ENCODE results near the gene GH1.

GH1 gene

DNA sequence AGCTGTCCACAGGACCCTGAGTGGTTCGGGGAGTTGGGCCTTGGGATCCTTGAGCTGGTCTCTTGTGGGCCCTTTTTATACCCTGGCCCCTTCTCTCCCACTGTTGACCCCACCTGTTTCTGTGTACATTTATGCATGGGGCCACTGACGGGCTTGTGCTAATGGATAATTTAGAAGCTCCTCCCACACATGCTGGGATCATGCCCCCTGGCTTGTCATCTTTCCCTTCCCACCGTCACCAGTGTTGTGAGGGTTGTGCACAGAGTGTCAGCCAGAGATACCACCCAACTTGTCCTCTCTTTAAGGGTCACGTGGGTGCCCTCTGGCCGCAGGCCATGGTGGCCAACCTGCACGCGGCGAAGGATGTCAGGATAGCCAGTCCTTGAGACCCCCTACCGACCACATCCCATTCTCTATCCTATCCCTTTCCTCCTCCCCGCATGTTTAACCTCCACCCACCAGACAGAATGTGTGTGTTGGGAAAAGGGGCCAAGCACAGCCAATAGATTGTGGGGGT, at the start of gene GH1:
GH1 (minus strand) TSS at position 51 of the 517 bp plus-strand sequence. CDS start 63 bp downstream, outside the sequence.
- DNase-seq (ENCODE audit: low spot score) = peak; percentile 23

- DNase-seq (ENCODE audit: low spot score) = no peak
Measured at GRCh38 chr17:63967953-63968352, 49.3 kb upstream of the GH1 start.

DNA sequence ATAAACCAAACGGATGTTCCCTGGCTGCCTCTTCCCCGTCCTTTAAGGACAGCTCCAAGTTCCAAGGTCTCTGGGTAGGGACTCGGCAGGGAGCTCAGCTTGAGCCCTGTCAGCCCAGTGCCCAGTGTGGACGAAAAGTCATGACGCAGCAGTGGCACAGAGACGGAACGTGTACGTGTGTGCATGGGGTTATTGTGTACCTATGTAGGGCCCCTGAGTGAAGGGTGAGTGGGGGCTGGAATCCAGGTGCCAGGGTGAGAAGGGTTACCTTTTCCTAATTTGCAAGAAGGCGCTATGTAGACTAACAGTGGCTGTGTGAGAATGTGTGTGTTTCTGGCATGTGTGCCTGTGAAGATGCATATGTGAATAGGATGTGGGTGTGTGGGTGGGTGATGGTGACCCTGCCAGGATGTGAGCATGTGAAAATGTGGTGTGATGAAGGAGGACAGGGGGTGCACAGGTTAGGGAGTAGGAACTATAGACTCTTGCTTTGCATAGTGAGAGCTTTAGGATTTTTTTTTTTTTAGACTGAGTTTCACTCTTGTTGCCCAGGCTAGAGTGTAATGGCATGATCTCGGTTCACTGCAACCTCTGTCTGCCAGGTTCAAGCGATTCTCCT, 48.1 kb upstream of the GH1 start:
- DNase-seq (ENCODE audit: low spot score) = no peak

DNA sequence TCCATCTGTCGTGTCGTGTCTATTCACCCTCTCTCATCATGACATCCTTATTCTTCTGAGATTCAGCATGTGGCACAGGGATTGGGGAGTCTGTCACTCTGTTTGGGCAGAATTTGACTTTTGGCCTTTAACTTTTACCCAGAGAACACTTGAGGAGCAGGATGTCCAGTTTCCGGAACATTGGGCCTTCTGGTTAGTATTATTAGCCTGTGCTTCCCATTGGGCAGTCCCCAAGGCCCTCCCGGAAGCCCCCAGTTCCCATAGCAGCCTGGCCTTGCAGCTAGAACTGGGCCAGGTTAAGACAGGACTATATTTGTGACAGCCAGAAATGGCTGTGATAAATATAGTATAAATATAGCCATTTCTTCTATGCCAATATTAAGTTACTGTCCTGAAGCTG, 44.5 kb upstream of the GH1 start:
- DNase-seq (ENCODE audit: low spot score) = no peak

- DNase-seq (ENCODE audit: low spot score) = no peak
Measured at GRCh38 chr17:63962298-63962744, 43.7 kb upstream of the GH1 start.

- DNase-seq (ENCODE audit: low spot score) = peak; percentile 90
Measured at GRCh38 chr17:63961355-63962212, 42.9 kb upstream of the GH1 start.

DNA sequence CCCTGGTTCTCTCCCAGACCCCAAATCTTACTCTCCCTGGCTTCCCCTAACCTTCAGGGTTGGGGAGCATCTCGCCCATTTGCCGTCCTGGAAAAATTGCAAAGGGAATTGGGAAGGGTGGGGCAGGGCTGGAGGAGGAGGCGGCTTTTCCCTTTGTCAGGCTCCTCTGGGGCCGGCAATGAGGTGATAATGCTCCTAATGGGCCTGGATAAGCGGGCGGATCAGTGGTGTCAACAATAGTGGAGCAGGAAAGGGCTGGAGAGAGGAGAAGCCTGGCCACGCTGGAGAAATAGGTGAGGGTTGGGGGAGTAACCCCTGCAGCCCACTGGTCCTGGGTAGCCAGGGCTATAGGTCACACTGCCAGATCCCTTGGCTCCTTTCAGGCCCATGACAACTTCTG, 41.8 kb upstream of the GH1 start:
- no peak for DNase-seq (ENCODE audit: low spot score)

- DNase-seq (ENCODE audit: low spot score) = no peak
Measured at GRCh38 chr17:63960006-63960405, 41.4 kb upstream of the GH1 start.

DNA sequence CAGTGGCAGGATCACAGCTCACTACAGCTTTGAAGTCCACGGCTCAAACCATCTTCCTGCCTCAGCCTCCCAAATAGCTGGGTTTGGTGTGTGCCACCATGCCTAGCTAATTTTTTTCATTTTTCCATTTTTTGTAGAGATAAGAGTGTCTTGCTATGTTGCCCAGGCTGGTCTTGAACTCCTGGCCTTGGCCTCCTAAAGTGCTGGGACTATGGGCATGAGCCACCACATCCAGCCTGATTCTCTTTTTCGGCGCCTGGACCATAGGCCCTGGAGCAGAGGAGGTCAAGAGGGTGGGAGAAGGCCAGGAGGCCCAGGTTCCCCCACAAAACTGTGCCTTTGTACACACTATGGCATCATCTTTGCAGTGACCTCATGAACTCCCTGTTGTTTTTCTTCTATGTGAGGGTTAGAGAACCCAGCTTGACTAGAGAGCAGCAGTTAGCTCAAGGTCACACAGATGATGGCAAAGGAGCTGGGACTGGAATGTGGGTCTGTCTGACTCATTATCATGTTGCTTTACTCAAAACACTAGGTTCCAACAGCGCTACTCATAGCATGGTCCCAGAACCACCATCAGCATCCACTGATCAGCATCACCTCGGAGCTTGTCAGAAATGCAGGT, 37.8 kb upstream of the GH1 start:
- no peak for DNase-seq (ENCODE audit: low spot score)

GRCh38 chr17:63955791-63956190, 37.2 kb upstream of the GH1 start:
- DNase-seq (ENCODE audit: low spot score) = no peak

DNA sequence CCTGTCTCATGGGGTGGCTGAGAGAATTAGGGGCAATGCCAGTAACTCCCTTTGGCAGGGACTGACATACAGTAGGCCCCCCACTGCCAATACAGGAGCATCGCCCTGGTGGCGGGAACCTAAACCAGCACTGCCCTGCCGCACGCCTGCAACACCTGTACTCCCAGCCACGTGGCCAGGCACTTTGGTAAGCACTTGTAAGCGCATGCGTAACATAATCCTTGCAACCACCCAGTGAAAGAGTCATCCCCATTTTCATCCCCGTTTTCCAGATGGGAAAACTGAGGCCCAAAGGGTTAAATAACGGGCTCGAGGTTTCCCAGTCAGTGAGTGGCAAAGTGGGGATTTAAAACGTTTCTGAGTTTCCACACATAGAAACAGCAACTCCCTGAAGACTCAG, 36.6 kb upstream of the GH1 start:
- no peak for DNase-seq (ENCODE audit: low spot score)

DNA sequence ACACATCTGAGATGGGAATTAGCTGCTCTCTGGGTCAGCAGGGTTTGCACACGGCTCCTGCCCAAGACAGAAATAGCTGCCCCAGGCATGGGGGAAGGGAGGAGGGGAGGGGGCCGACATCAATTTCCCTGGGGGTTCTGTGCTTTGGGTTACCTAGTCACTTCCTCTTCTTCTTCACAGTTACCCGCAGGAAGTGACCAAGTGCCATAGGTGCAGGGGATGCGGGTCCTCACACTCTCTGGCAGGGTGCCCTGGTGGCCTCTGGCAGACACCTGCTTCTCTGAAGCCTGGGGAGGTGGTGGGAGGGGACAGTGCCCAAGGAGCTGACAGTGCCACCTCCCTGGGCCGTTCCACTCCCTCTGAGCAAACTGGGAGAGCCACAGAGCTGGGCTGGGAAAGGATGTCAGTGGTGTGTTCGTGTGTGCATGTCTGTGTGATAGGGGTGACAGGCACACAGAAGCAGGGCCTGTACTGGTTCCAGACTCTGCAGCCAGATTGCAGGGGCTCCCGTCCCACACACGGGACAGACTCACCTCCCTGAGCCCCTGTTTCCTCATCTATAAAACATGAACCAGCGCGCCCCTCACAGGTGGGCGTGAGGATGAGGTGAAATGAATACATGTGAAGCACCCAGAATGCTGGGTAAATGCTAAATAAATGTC, 35.9 kb upstream of the GH1 start:
- DNase-seq (ENCODE audit: low spot score) = peak; percentile 85

- peak; percentile 54 for DNase-seq (ENCODE audit: low spot score)
Measured at GRCh38 chr17:63950940-63951907, 32.6 kb upstream of the GH1 start.

- no peak for DNase-seq (ENCODE audit: low spot score)
Measured at GRCh38 chr17:63949576-63950250, 31.1 kb upstream of the GH1 start.

GRCh38 chr17:63948521-63948920, 29.9 kb upstream of the GH1 start:
- no peak for DNase-seq (ENCODE audit: low spot score)

DNA sequence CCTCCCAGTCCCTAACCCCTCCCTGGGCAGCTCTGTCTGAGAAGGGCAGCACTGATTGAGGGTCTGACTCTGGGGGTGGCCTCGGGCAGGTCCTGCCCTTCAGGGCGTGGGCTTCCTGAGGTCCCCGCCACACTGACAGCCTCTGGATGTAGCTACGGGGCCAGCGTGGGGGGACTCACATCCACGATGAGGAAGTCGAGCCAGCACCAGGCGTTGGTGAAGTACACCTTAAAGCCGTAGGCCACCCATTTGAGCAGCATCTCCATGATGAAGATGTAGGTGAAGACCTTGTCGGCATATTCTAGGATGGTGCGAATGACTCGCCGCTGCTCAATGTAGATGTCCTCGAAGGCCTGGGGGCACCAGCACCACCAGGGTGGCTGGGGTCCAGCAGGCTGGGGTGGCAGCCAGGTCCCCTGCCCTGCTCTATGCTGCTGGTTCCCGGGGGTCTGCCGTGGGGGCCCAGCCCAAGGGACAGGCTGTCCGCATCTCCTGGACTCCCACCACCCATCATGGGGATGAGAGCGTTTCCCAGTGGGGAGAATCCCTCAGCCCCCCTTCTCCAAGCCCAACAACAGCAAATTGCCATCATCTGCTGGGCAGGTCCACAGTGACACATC, 29.2 kb upstream of the GH1 start:
- DNase-seq (ENCODE audit: low spot score) = no peak

DNA sequence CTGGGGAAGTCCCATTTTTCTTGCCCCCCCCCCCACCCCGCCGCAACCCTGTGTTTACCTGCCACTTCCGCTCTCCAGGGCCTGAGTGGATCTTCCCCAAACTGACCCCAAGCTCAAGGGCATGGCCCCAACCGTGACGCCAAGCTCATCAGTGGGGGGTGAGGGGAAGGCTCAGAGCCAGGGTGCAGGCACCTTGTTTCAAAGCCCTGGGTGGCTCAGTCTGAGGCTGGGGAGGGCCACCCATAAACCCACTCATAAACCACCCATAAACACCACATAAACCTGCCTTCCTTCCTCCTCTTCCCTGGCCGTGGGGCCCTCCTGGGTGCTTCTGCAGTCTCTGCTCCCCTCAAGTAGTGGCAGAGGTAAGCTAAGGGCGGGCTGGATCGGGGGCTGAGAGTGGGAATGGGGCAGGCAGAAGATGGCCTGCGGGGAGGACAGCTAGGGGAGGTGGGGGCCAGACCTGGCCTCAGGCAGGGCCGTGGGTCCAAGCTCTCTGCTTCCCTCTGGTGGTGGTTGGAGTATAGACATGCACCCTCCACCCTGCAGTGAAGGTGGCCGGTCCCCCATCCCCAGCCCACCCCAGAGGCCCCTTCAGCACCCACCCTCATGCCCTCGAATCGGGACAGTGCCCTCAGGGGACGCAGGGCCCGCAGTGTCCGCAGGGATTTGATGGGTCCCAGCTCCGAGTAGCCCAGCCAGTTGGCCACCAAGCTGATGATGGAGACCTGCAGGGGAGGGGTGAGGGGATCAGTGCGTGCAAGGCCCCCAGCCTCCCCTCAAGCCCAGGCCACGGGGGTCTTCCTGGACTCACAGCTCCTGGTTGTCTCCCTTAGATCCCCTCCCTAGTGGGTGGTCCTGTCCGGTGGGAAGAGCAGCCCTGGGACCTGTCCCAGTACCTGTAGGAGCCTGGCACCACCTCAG, 28.1 kb upstream of the GH1 start:
- peak; percentile 80 for DNase-seq (ENCODE audit: low spot score)

DNA sequence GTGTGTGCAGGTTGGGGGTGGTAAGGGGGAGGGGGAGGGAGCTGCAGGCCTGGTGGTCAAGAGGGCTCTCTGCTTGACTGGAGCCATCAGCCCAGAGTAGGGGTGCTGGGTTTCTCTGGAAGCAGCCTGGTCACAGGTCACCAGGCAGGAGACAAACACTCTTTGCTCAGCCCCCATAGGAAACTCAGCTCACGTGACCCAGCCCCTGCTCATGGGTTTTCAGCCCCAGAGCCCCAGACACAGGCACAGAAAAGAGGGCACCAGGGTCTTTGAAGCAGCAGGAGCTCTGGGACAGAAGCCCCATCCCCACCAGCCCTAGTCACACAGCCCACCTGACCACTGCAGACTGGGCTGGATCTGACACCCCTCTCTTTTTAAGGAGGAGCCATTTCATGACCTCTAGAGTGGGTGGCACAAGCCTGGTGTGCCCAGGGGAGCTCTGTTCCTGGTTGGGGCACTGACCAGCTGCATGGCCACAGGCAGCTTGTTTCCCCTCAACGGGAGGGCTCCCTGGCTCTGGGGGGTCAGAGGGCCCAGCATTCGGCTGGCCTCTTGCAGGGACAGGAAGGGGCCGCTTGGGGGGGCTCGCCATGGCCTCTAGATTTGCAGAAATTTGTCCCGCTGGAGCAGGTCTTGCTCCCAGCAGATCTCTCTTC, 27.3 kb upstream of the GH1 start:
- peak; percentile 77 for DNase-seq (ENCODE audit: low spot score)
